Measurements from ENCODE around the gene ZSWIM5. TPM values are rescaled to one million over a fixed set of nuclear protein-coding genes. Genes with fewer than 3 reads are reported as not detected.

ZSWIM5 gene
- total and polyA plus RNA-seq, 9 of the 15 experiments (the other 6 are each of a cell fraction or from before 2014, with no cell fraction given): under 0.01 to 0.07 (median 0.03) TPM; not detected in 3

DNA sequence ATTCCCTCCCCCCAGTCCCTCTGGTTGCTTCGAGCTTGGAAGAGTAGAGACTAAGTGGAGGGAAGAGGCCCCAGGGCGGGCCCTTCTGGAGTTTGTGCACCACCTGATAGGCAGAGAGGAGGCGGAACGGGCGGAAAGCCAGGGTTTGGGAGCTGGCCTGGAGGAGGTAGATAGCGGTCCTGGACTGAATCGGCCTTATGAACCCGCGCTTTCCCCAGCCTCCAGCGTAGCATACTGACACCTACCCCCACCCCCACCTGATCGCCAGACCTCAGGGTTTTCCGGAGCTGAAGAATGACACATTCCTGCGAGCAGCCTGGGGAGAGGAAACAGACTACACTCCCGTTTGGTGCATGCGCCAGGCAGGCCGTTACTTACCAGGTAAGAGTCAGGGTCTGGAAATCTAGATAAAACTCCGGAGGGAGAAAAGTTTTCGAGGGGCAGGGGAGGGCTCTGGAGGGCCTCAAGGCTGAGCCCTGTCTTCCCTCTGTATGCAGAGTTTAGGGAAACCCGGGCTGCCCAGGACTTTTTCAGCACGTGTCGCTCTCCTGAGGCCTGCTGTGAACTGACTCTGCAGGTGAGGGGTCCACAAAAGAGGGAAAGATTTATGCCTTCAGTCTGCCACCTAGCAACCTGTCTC is 193.6 kb downstream of the ZSWIM5 start (continued):
- TF ChIP-seq CC2D1A (IDR thresholded peaks at IDR 0.05) (peak; percentile 91), HLTF (IDR thresholded peaks at IDR 0.05) (0 out of 2 replicates have a peak, but pooled peaks have one; percentile 59), MTA2 (IDR thresholded peaks at IDR 0.05; ENCODE audit: low read depth) (peak; percentile 93), CEBPB (tag; IDR thresholded peaks at IDR 0.05) (no peak), ESRRB (CRISPR knock-in tag; IDR thresholded peaks at IDR 0.05; ENCODE audit: borderline replicate concordance) (no peak), TAF1 (IDR thresholded peaks at IDR 0.05; ENCODE audit: control insufficient read depth, extremely low read depth, insufficient read depth, low read length, severe bottlenecking) (peak; percentile 78), CCNT2 (IDR thresholded peaks at IDR 0.05; ENCODE audit: borderline replicate concordance, extremely low read depth, insufficient read length, low read depth, low read length) (peak; percentile 98), MEIS2 (IDR thresholded peaks at IDR 0.05; ENCODE audit: partially characterized antibody) (peak; percentile 84), GATA2 (CRISPR knock-in tag; IDR thresholded peaks at IDR 0.05) (peak; percentile 92), HDAC8 (tag; IDR thresholded peaks at IDR 0.05) (0 out of 2 replicates have a peak, but pooled peaks have one; percentile 10)
- TF ChIP-seq, protein P1, sequence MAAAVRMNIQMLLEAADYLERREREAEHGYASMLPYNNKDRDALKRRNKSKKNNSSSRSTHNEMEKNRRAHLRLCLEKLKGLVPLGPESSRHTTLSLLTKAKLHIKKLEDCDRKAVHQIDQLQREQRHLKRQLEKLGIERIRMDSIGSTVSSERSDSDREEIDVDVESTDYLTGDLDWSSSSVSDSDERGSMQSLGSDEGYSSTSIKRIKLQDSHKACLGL (CRISPR knock-in tag; IDR thresholded peaks at IDR 0.05; ENCODE audit: borderline replicate concordance, poor library complexity, severe bottlenecking): no peak
- TF ChIP-seq, protein P2, sequence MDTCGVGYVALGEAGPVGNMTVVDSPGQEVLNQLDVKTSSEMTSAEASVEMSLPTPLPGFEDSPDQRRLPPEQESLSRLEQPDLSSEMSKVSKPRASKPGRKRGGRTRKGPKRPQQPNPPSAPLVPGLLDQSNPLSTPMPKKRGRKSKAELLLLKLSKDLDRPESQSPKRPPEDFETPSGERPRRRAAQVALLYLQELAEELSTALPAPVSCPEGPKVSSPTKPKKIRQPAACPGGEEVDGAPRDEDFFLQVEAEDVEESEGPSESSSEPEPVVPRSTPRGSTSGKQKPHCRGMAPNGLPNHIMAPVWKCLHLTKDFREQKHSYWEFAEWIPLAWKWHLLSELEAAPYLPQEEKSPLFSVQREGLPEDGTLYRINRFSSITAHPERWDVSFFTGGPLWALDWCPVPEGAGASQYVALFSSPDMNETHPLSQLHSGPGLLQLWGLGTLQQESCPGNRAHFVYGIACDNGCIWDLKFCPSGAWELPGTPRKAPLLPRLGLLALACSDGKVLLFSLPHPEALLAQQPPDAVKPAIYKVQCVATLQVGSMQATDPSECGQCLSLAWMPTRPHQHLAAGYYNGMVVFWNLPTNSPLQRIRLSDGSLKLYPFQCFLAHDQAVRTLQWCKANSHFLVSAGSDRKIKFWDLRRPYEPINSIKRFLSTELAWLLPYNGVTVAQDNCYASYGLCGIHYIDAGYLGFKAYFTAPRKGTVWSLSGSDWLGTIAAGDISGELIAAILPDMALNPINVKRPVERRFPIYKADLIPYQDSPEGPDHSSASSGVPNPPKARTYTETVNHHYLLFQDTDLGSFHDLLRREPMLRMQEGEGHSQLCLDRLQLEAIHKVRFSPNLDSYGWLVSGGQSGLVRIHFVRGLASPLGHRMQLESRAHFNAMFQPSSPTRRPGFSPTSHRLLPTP (IDR thresholded peaks at IDR 0.05; ENCODE audit: borderline replicate concordance, extremely low read depth, insufficient read length): no peak
- TF ChIP-seq, protein P3, sequence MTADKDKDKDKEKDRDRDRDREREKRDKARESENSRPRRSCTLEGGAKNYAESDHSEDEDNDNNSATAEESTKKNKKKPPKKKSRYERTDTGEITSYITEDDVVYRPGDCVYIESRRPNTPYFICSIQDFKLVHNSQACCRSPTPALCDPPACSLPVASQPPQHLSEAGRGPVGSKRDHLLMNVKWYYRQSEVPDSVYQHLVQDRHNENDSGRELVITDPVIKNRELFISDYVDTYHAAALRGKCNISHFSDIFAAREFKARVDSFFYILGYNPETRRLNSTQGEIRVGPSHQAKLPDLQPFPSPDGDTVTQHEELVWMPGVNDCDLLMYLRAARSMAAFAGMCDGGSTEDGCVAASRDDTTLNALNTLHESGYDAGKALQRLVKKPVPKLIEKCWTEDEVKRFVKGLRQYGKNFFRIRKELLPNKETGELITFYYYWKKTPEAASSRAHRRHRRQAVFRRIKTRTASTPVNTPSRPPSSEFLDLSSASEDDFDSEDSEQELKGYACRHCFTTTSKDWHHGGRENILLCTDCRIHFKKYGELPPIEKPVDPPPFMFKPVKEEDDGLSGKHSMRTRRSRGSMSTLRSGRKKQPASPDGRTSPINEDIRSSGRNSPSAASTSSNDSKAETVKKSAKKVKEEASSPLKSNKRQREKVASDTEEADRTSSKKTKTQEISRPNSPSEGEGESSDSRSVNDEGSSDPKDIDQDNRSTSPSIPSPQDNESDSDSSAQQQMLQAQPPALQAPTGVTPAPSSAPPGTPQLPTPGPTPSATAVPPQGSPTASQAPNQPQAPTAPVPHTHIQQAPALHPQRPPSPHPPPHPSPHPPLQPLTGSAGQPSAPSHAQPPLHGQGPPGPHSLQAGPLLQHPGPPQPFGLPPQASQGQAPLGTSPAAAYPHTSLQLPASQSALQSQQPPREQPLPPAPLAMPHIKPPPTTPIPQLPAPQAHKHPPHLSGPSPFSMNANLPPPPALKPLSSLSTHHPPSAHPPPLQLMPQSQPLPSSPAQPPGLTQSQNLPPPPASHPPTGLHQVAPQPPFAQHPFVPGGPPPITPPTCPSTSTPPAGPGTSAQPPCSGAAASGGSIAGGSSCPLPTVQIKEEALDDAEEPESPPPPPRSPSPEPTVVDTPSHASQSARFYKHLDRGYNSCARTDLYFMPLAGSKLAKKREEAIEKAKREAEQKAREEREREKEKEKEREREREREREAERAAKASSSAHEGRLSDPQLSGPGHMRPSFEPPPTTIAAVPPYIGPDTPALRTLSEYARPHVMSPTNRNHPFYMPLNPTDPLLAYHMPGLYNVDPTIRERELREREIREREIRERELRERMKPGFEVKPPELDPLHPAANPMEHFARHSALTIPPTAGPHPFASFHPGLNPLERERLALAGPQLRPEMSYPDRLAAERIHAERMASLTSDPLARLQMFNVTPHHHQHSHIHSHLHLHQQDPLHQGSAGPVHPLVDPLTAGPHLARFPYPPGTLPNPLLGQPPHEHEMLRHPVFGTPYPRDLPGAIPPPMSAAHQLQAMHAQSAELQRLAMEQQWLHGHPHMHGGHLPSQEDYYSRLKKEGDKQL (CRISPR knock-in tag; IDR thresholded peaks at IDR 0.05; ENCODE audit: borderline replicate concordance): peak; percentile 91
- TF ChIP-seq, protein P4, sequence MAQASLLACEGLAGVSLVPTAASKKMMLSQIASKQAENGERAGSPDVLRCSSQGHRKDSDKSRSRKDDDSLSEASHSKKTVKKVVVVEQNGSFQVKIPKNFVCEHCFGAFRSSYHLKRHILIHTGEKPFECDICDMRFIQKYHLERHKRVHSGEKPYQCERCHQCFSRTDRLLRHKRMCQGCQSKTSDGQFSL (CRISPR knock-in tag; IDR thresholded peaks at IDR 0.05): peak; percentile 65
- TF ChIP-seq, protein P4 (tag; IDR thresholded peaks at IDR 0.05): peak in 1 of 2 experiments; percentile 55; a peak in 1 of 4 replicates
